Activated naive CD8-positive, alpha-beta T cell treated with anti-CD3 and anti-CD28 coated beads, Interleukin-2, amount 50 U/mL, for 24 hours (primary cell): ENCODE results near the gene ZNF267.
"Not testable (repeated sequence)": the region's sequence is repeated elsewhere in the genome, so short reads cannot be mapped to it uniquely, and the experiment has no call there.

Source experiments
- ATAC-seq: fragments of 150-1000 bp; cut with Tn5 transposase; one replicate; pipeline ENCODE4 v1.10.0; 2021
- DNase-seq: peaks from one replicate; pipeline ENCODE4 v3.0.0; 2021
- H3K27ac Mint-ChIP-seq: one replicate; pipeline ENCODE4 v1.8.0; 2021; ENCODE audit warnings: mild to moderate bottlenecking, mixed read lengths
- H3K27me3 Mint-ChIP-seq: one replicate; pipeline ENCODE4 v1.8.0; 2021; ENCODE audit warnings: mixed read lengths
- H3K36me3 Mint-ChIP-seq: one replicate; pipeline ENCODE4 v1.8.0; 2021; ENCODE audit warnings: low read depth, mixed read lengths
- H3K4me1 Mint-ChIP-seq: one replicate; pipeline ENCODE4 v1.8.0; 2021; ENCODE audit warnings: mixed read lengths
- H3K4me3 Mint-ChIP-seq: one replicate; pipeline ENCODE4 v1.8.0; 2021; ENCODE audit warnings: mild to moderate bottlenecking, moderate library complexity, mixed read lengths
- H3K9me3 Mint-ChIP-seq: one replicate; pipeline ENCODE4 v1.8.0; 2021; ENCODE audit warnings: mixed read lengths

The ZNF267 gene

GRCh38 chr16:31904571-31904970, 31.0 kb downstream of the ZNF267 start:
- not testable (repeated sequence) for H3K27me3 Mint-ChIP-seq, DNase-seq, H3K27ac Mint-ChIP-seq, H3K4me3 Mint-ChIP-seq, ATAC-seq
- peaks cover 56% of the 10 kb centered on the region for H3K9me3 Mint-ChIP-seq
- peaks cover 88% of the 10 kb centered on the region for H3K36me3 Mint-ChIP-seq
- peaks cover 37% of the 10 kb centered on the region for H3K4me1 Mint-ChIP-seq

- no peak for DNase-seq
- peaks cover 12% of the 10 kb centered on the region for H3K4me1 Mint-ChIP-seq
- peaks cover 98% of the 10 kb centered on the region for H3K36me3 Mint-ChIP-seq
- no peak overlapping the region for H3K27ac Mint-ChIP-seq
- peaks cover 87% of the 10 kb centered on the region for H3K9me3 Mint-ChIP-seq
- no peaks in the 10 kb centered on the region for H3K27me3 Mint-ChIP-seq
- no peak for ATAC-seq
- no peak overlapping the region for H3K4me3 Mint-ChIP-seq
These were observed 40.1 kb downstream of the ZNF267 start for GRCh38 chr16:31913668-31914067.

GRCh38 chr16:31916056-31916488, 42.5 kb downstream of the ZNF267 start:
- no peak overlapping the region for H3K4me3 Mint-ChIP-seq
- H3K27me3 Mint-ChIP-seq = no peaks in the 10 kb centered on the region
- DNase-seq (no peak), ATAC-seq (no peak)
- H3K36me3 Mint-ChIP-seq = peaks cover 93% of the 10 kb centered on the region
- H3K27ac Mint-ChIP-seq = peak overlapping the region; percentile 24
- peaks cover 6% of the 10 kb centered on the region for H3K4me1 Mint-ChIP-seq
- H3K9me3 Mint-ChIP-seq = peaks cover 77% of the 10 kb centered on the region

GRCh38 chr16:31920373-31920772, 46.8 kb downstream of the ZNF267 start:
- ATAC-seq (no peak), DNase-seq (no peak)
- H3K9me3 Mint-ChIP-seq = peaks cover 67% of the 10 kb centered on the region
- peaks cover 60% of the 10 kb centered on the region for H3K36me3 Mint-ChIP-seq
- H3K4me3 Mint-ChIP-seq = no peak overlapping the region
- H3K4me1 Mint-ChIP-seq = no peaks in the 10 kb centered on the region
- H3K27ac Mint-ChIP-seq = peak overlapping the region; percentile 49
- no peaks in the 10 kb centered on the region for H3K27me3 Mint-ChIP-seq

- DNase-seq, H3K9me3 Mint-ChIP-seq, H3K4me1 Mint-ChIP-seq, H3K36me3 Mint-ChIP-seq, ATAC-seq, H3K27me3 Mint-ChIP-seq, H3K27ac Mint-ChIP-seq, H3K4me3 Mint-ChIP-seq: not testable (repeated sequence)
These were observed 78.2 kb downstream of the ZNF267 start for GRCh38 chr16:31951806-31952205.

- not testable (repeated sequence) for H3K4me3 Mint-ChIP-seq, H3K27ac Mint-ChIP-seq, H3K27me3 Mint-ChIP-seq, H3K9me3 Mint-ChIP-seq, H3K36me3 Mint-ChIP-seq, DNase-seq, ATAC-seq, H3K4me1 Mint-ChIP-seq
These were observed 78.6 kb downstream of the ZNF267 start for GRCh38 chr16:31952206-31952605.

- not testable (repeated sequence) for H3K36me3 Mint-ChIP-seq, DNase-seq, H3K27ac Mint-ChIP-seq, H3K9me3 Mint-ChIP-seq, H3K27me3 Mint-ChIP-seq, H3K4me1 Mint-ChIP-seq, ATAC-seq, H3K4me3 Mint-ChIP-seq
These were observed 82.6 kb downstream of the ZNF267 start for GRCh38 chr16:31956221-31956620.

- not testable (repeated sequence) for H3K36me3 Mint-ChIP-seq, DNase-seq, H3K4me3 Mint-ChIP-seq, H3K9me3 Mint-ChIP-seq, H3K27ac Mint-ChIP-seq, ATAC-seq, H3K4me1 Mint-ChIP-seq, H3K27me3 Mint-ChIP-seq
These were observed 86.7 kb downstream of the ZNF267 start for GRCh38 chr16:31960186-31960910.
